Large intestine (tissue), 3 donors: ENCODE results near the gene RRAS2. TPM values are rescaled to one million over a fixed set of nuclear protein-coding genes. Genes with fewer than 3 reads are reported as not detected.

Source experiments
- DNase-seq, 2 donors: peaks; one replicate each; pipeline versions ENCODE4 v3.0.0 to v3.0.0-alpha.2; 2013
- H3K27ac ChIP-seq: one replicate; pipeline ENCODE4 v1.5.1; 2013; ENCODE audit warnings: low read length
- H3K27me3 ChIP-seq: 2 replicates; pipeline ENCODE4 v1.6.1; 2013; ENCODE audit warnings: low read length; ENCODE audit not compliant: control insufficient read depth, insufficient read depth
- H3K36me3 ChIP-seq: 2 replicates; pipeline ENCODE4 v1.6.1; 2013; ENCODE audit warnings: low read length; ENCODE audit not compliant: control insufficient read depth, insufficient read depth
- H3K4me1 ChIP-seq: one replicate; pipeline ENCODE4 v1.6.1; 2013; ENCODE audit warnings: low read length; ENCODE audit not compliant: control insufficient read depth, insufficient read depth
- H3K4me3 ChIP-seq: one replicate; pipeline ENCODE4 v1.5.1; 2013; ENCODE audit warnings: low read length
- H3K9me3 ChIP-seq: one replicate; pipeline ENCODE4 v1.6.1; 2013; ENCODE audit warnings: mild to moderate bottlenecking, low read depth, low read length, moderate library complexity; ENCODE audit not compliant: control insufficient read depth
- WGBS: methylation state at CpG from one replicate; pipeline ENCODE4 v1.1.5; 2013; ENCODE audit warnings: low lambda C conversion rate; ENCODE audit not compliant: insufficient coverage; 5-methylcytosine and 5-hydroxymethylcytosine counted together
- polyA plus RNA-seq: library from polyadenylated mRNA; unstranded; fragments of 120-200 nt; gene quantifications from one replicate; pipeline ENCODE4 v1.2.1, GENCODE V29; 2013

RRAS2 gene
- polyA plus RNA-seq, 1 donor = 59.3 TPM

- WGBS = 100% methylated on average over 1 of the region's 6 CpGs
- no peak for DNase-seq
- no peaks in the 10 kb centered on the region for H3K4me1 ChIP-seq
- H3K27ac ChIP-seq = no peak overlapping the region
- no peak overlapping the region for H3K4me3 ChIP-seq
- no peaks in the 10 kb centered on the region for H3K27me3 ChIP-seq
- no peaks in the 10 kb centered on the region for H3K9me3 ChIP-seq
- no peaks in the 10 kb centered on the region for H3K36me3 ChIP-seq
Observed at GRCh38 chr11:14234446-14234845, 124.5 kb downstream of the RRAS2 start.

- H3K4me3 ChIP-seq = no peak overlapping the region
- H3K27me3 ChIP-seq = no peaks in the 10 kb centered on the region
- H3K27ac ChIP-seq = no peak overlapping the region
- no peak for DNase-seq
- H3K36me3 ChIP-seq = no peaks in the 10 kb centered on the region
- WGBS = no CpG with 5 or more reads among the region's 6 CpGs
- no peaks in the 10 kb centered on the region for H3K4me1 ChIP-seq
- H3K9me3 ChIP-seq = no peaks in the 10 kb centered on the region
Observed at GRCh38 chr11:14232652-14233051, 126.3 kb downstream of the RRAS2 start.

GRCh38 chr11:14230407-14230806 is 128.6 kb downstream of the RRAS2 start:
- Histone ChIP-seq H3K9me3 (peaks cover 3% of the 10 kb centered on the region), H3K27me3 (no peaks in the 10 kb centered on the region), H3K27ac (no peak overlapping the region), H3K4me3 (no peak overlapping the region), H3K36me3 (no peaks in the 10 kb centered on the region), H3K4me1 (no peaks in the 10 kb centered on the region)
- 71% methylated on average over 1 of the region's 6 CpGs for WGBS
- DNase-seq = no peak

GRCh38 chr11:14229472-14229871 is 129.5 kb downstream of the RRAS2 start:
- H3K4me1 ChIP-seq = no peaks in the 10 kb centered on the region

GRCh38 chr11:14228356-14228755 is 130.6 kb downstream of the RRAS2 start:
- H3K4me3 ChIP-seq = no peak overlapping the region
- H3K9me3 ChIP-seq = peaks cover 3% of the 10 kb centered on the region
- H3K27ac ChIP-seq = no peak overlapping the region
- H3K36me3 ChIP-seq = no peaks in the 10 kb centered on the region
- H3K4me1 ChIP-seq = no peaks in the 10 kb centered on the region
- no CpG with 5 or more reads among the region's 2 CpGs for WGBS
- no peak for DNase-seq
- no peaks in the 10 kb centered on the region for H3K27me3 ChIP-seq

More at GRCh38 chr11:14229472-14229871, 129.5 kb downstream of the RRAS2 start:
- DNase-seq = no peak
- no peaks in the 10 kb centered on the region for H3K36me3 ChIP-seq
- H3K9me3 ChIP-seq = peaks cover 3% of the 10 kb centered on the region
- no peak overlapping the region for H3K4me3 ChIP-seq
- H3K27ac ChIP-seq = no peak overlapping the region
- H3K27me3 ChIP-seq = no peaks in the 10 kb centered on the region
- WGBS = no CpG with 5 or more reads among the region's 11 CpGs

Other genes starting within 250 kb of the RRAS2 start
- gene COPB1, start 140.6 kb upstream of the RRAS2 start, polyA plus RNA-seq = 120 TPM
- gene PSMA1, start 161.2 kb upstream of the RRAS2 start, polyA plus RNA-seq = 138 TPM